A549 (cell line): ENCODE data around the gene ZDHHC3. TPM values are rescaled to one million over a fixed set of nuclear protein-coding genes. Genes with fewer than 3 reads are reported as not detected.

Experiments
- ATAC-seq, 2 experiments: fragments of 200-7000 bp in 1 of 2; fragments of >200 bp in 1 of 2; cut with Nextera tagmentation in 1 of 2; cut with Tn5 transposase in 1 of 2; 3 replicates each; pipeline versions ENCODE4 v1.8.0 to v1.9.1; 2018 to 2020; ENCODE audit warnings: mild to moderate bottlenecking in 1 of 2, moderate library complexity in 1 of 2
- CTCF ChIA-PET: fragments of 300-600 bp; sonication (Branson Sonifier 250); formaldehyde crosslinking; extraction: SDS; loops from one replicate; lab custom pipeline; 2021; ENCODE audit warnings: antibody characterized with exemption, inconsistent platforms; lab: Yijun Ruan, JAX
- POLR2A ChIA-PET: fragments of 350-600 bp; formaldehyde crosslinking; extraction: SDS; loops from one replicate; lab custom pipeline; 2021; ENCODE audit warnings: antibody characterized with exemption, inconsistent platforms; lab: Yijun Ruan, JAX
- DNase-seq, 2 experiments: peaks; one replicate each; pipeline versions ENCODE4 v3.0.0 to v3.0.0-alpha.2; 2011 to 2016; ENCODE audit warnings: low read depth in 1 of 2, low spot score in 1 of 2
- FAIRE-seq: peaks from 2 replicates; lab custom pipeline; 2011; peaks lifted over from hg19 to GRCh38; lab: Jason Lieb, UNC
- H3K27ac ChIP-seq, 2 experiments: fragments of >200 bp; sonication (Bioruptor Twin); formaldehyde crosslinking; 3 replicates each; pipeline ENCODE4 v1.5.1; 2016 to 2017
- H3K4me1 ChIP-seq: fragments of >200 bp; sonication (Bioruptor Twin); formaldehyde crosslinking; 3 replicates; pipeline ENCODE4 v1.6.1; 2016
- H3K4me2 ChIP-seq: fragments of >200 bp; sonication (Bioruptor Twin); formaldehyde crosslinking; 3 replicates; pipeline ENCODE4 v1.6.1; 2016
- H3K4me3 ChIP-seq: fragments of >200 bp; sonication (Bioruptor Twin); formaldehyde crosslinking; 3 replicates; pipeline ENCODE4 v1.5.1; 2016
- H3K9me3 ChIP-seq: fragments of >200 bp; sonication (Bioruptor Twin); formaldehyde crosslinking; 3 replicates; pipeline ENCODE4 v1.6.1; 2016
- ATOH8 ChIP-seq: fragments of 250-450 bp; sonication (Bioruptor Pico); IDR thresholded peaks from 2 replicates; pipeline ENCODE4 v1.5.0; 2020; ENCODE audit warnings: low read depth, mild to moderate bottlenecking, moderate library complexity
- CBX8 ChIP-seq: fragments of 200-600 bp; sonication (generic); IDR thresholded peaks from 2 replicates; pipeline ENCODE4 v1.6.1; 2016
- CEBPB ChIP-seq, 2 experiments: fragments of >200 bp in 1 of 2; sonication (Bioruptor Twin) in 1 of 2; formaldehyde crosslinking in 1 of 2; IDR thresholded peaks; 2 replicates each; pipeline ENCODE4 v1.6.1; 2012 to 2016
- CHD4 ChIP-seq: fragments of 200-600 bp; sonication (generic); IDR thresholded peaks from 2 replicates; pipeline ENCODE4 v1.6.1; 2016; ENCODE audit warnings: antibody characterized with exemption, mild to moderate bottlenecking, borderline replicate concordance
- EHMT2 ChIP-seq: fragments of 200-600 bp; sonication (generic); IDR thresholded peaks from 2 replicates; pipeline ENCODE4 v1.6.1; 2016; ENCODE audit warnings: antibody characterized with exemption, low read depth, mild to moderate bottlenecking, moderate library complexity
- ESRRA ChIP-seq: fragments of 150-350 bp; IDR thresholded peaks from 2 replicates; pipeline ENCODE4 v1.6.1; 2014; ENCODE audit warnings: mild to moderate bottlenecking, low read length, borderline replicate concordance
- HDAC2 ChIP-seq: fragments of 200-600 bp; sonication (generic); IDR thresholded peaks from 2 replicates; pipeline ENCODE4 v1.6.1; 2016
- HEYL ChIP-seq: fragments of 250-450 bp; sonication (Bioruptor Pico); IDR thresholded peaks from 2 replicates; pipeline ENCODE4 v1.8.0; 2021; ENCODE audit warnings: mild to moderate bottlenecking, moderate library complexity
- HOXB13 ChIP-seq: fragments of 250-450 bp; sonication (Bioruptor Pico); IDR thresholded peaks from 2 replicates; pipeline ENCODE4 v1.5.0; 2020; ENCODE audit warnings: low read depth, mild to moderate bottlenecking, moderate library complexity
- JUN ChIP-seq, 2 experiments: fragments of >200 bp; sonication (Bioruptor Twin); formaldehyde crosslinking; IDR thresholded peaks; 2 replicates in 1 of 2; 3 replicates in 1 of 2; pipeline ENCODE4 v1.6.1; 2016 to 2017
- JUNB ChIP-seq: fragments of >200 bp; sonication (Bioruptor Twin); formaldehyde crosslinking; IDR thresholded peaks from 2 replicates; pipeline ENCODE4 v1.6.1; 2016
- KDM1A ChIP-seq: fragments of 200-600 bp; sonication (generic); IDR thresholded peaks from 2 replicates; pipeline ENCODE4 v1.6.1; 2016; ENCODE audit warnings: low read depth, mild to moderate bottlenecking
- KDM5A ChIP-seq: fragments of 200-600 bp; sonication (generic); IDR thresholded peaks from 2 replicates; pipeline ENCODE4 v1.6.1; 2016; ENCODE audit warnings: antibody characterized with exemption, mild to moderate bottlenecking
- MYC ChIP-seq: IDR thresholded peaks from 2 replicates; pipeline ENCODE4 v1.6.1; 2012; ENCODE audit warnings: mild to moderate bottlenecking, inconsistent platforms, low read length, improper control_type of control experiment, borderline replicate concordance
- POLR2A ChIP-seq: IDR thresholded peaks from 2 replicates; pipeline ENCODE4 v1.6.1; 2012; ENCODE audit warnings: mild to moderate bottlenecking, low read length
- POLR2AphosphoS2 ChIP-seq: conservative IDR thresholded peaks from 2 replicates; pipeline ENCODE4 v1.6.1; 2012; ENCODE audit warnings: low read length, improper control_type of control experiment, inconsistent platforms
- RAD21 ChIP-seq, 2 experiments: fragments of >200 bp in 1 of 2; sonication (Bioruptor Twin) in 1 of 2; formaldehyde crosslinking in 1 of 2; IDR thresholded peaks in 1 of 2; conservative IDR thresholded peaks in 1 of 2; 2 replicates in 1 of 2; 3 replicates in 1 of 2; pipeline ENCODE4 v1.6.1; 2012 to 2018; ENCODE audit warnings: inconsistent platforms in 1 of 2
- RCOR1 ChIP-seq: fragments of 150-350 bp; IDR thresholded peaks from 2 replicates; pipeline ENCODE4 v1.6.1; 2014; ENCODE audit warnings: antibody characterized with exemption, low read length, low read depth
- RFX5 ChIP-seq: fragments of 450-650 bp; IDR thresholded peaks from 2 replicates; pipeline ENCODE4 v1.7.1; 2014; ENCODE audit warnings: antibody characterized with exemption, mild to moderate bottlenecking, moderate library complexity
- SMC3 ChIP-seq: fragments of >200 bp; sonication (Bioruptor Twin); formaldehyde crosslinking; IDR thresholded peaks from 3 replicates; pipeline ENCODE4 v1.6.1; 2018; ENCODE audit warnings: inconsistent platforms
- ZFP36 ChIP-seq: fragments of 450-650 bp; IDR thresholded peaks from 2 replicates; pipeline ENCODE4 v1.6.1; 2014; ENCODE audit warnings: borderline replicate concordance; ENCODE audit not compliant: partially characterized antibody
- WGBS: methylation state at CpG from one replicate; pipeline ENCODE4 v1.1.6; 2017; ENCODE audit errors: missing lambda C conversion rate; 5-methylcytosine and 5-hydroxymethylcytosine counted together
- polyA plus RNA-seq, 4 experiments: library from polyadenylated mRNA; depleted of rRNA in 3 of 4; stranded (reverse); fragments of >200 nt; fragmentation: RNase III in 1 of 4; extraction: RNeasy Plus Mini Kit Qiagen cat#74134 plus additional on column Dnase treatment in 1 of 4; gene quantifications; 2 replicates in 3 of 4; 3 replicates in 1 of 4; pipeline ENCODE4 v1.2.3, GENCODE V29; 2011 to 2017
- TF ChIP-seq, protein P1 (sequence below): fragments of 250-450 bp; sonication (Bioruptor Pico); IDR thresholded peaks from 2 replicates; pipeline ENCODE4 v1.5.0; 2021; ENCODE audit warnings: mild to moderate bottlenecking, moderate library complexity, borderline replicate concordance
- TF ChIP-seq, protein P2 (sequence below): fragments of >200 bp; sonication (Bioruptor Twin); formaldehyde crosslinking; IDR thresholded peaks from 3 replicates; pipeline ENCODE4 v1.5.1; 2016

Gene ZDHHC3
- polyA plus RNA-seq, 2 of the 4 experiments (the other 2 are of a cell fraction): 28.7 to 57.7 TPM

DNA sequence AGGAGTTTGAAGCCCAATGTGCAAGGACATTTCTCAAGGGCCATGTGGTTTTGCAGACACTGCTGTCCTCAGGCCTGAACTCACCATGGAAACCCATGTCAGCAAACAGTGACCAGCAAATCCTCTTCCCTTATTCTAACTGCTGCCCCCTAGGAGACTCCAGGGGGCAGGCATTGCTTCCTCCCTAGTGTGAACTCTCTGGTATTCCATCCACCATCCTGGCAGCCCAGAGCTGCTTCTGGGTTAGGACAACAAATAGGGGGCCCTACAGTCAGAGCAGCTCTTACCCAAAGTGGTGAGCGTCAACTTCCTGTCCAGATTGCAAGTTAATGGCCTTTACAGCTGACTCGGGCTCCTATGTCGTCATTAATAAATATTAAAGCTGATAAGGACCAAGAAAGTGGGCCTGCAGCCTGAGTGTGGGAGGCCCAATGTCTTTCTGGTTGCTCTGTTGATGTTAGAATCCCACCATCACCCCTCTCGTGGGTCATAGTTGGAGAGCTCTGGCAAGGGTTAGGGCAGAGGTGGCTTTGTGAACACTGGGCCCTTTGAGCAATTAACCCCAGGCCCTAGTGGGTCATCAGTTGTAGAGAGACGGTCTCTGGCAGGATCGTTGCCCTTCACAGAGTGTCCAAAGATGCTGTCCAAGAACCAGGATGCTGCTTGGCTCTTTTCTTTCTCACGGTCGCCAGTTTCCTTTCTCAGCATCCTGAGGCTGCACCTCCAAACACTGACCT is 60.1 kb downstream of the ZDHHC3 start (continued):
- TF ChIP-seq MYC (no peak), JUNB (no peak)

DNA sequence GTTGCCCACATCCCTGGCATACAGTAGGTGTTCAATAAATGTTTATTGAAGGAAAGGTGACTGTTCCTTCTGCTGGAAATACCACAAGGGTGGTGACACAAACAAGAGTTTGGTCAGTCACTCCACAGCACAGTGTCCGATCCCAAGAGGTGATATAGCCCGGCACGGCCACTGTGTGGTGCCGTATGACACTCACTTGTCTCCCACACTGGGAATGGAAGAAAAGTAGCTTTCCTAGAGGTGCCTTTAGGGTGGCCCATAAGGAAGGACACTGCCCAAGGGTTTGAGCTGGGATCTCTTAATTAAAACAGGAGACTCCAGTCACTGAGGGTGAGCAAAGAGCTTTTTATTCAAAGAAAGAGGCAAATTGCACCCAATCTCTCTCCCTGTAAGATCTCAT is 61.0 kb downstream of the ZDHHC3 start:
- peaks cover 20% of the 10 kb centered on the region; the same call in 2 of the 3 replicates for H3K9me3 ChIP-seq
- DNase-seq: no peak
- 100% methylated on average over 2 of the region's 4 CpGs for WGBS
- no peak overlapping the region for H3K27ac ChIP-seq
- H3K4me2 ChIP-seq: no peak overlapping the region
- CTCF ChIA-PET: interaction anchor here (0.5 to 1.5 kb wide), 6 partner anchors 10 to 1031 kb away, joined by 3 to 6 read pairs (median 4); no protein-coding TSS in a partner anchor
- TF ChIP-seq MYC: no peak
- TF ChIP-seq HEYL (CRISPR knock-in tag): no peak
- no peak for TF ChIP-seq HOXB13 (CRISPR knock-in tag)
- TF ChIP-seq RAD21 (conservative IDR thresholded peaks at IDR 0.05 in 1 of 2, IDR thresholded peaks at IDR 0.05 in 1 of 2): 0 out of 5 replicates have a peak, but pooled peaks of 1 of the 2 experiments have one; percentile 3
- no peak for TF ChIP-seq ZFP36
- TF ChIP-seq, all 56 proteins: peak for 1
- ATAC-seq (peak in 1 of 2 experiments; percentile 57; a peak in 3 of 6 replicates), FAIRE-seq (no peak)
- Histone ChIP-seq H3K4me1 (no peaks in the 10 kb centered on the region), H3K4me3 (no peak overlapping the region)
- POLR2A ChIA-PET: no interaction called here

GRCh38 chr3:44913868-44914468 is 62.0 kb downstream of the ZDHHC3 start:
- ATAC-seq (peak in 1 of 2 experiments; percentile 78; a peak in 3 of 6 replicates), FAIRE-seq (no peak), DNase-seq (peak; percentile 18 to 43)
- WGBS: 56% methylated on average over 4 of the region's 4 CpGs
- no peak overlapping the region for H3K4me3 ChIP-seq
- no peak overlapping the region for H3K27ac ChIP-seq
- TF ChIP-seq POLR2A (no peak), CEBPB (IDR thresholded peaks at IDR 0.05) (no peak), CBX8 (no peak), POLR2AphosphoS2 (no peak), RFX5 (no peak), ATOH8 (CRISPR knock-in tag) (no peak), SMC3 (peak; percentile 43; the same call in 2 of the 3 replicates), RCOR1 (no peak), KDM5A (no peak), CHD4 (no peak), JUN (IDR thresholded peaks at IDR 0.05) (no peak), KDM1A (no peak), HDAC2 (no peak), RAD21 (conservative IDR thresholded peaks at IDR 0.05 in 1 of 2, IDR thresholded peaks at IDR 0.05 in 1 of 2) (peak; percentile 57 to 64), ESRRA (no peak), EHMT2 (no peak)
- TF ChIP-seq, protein P1, sequence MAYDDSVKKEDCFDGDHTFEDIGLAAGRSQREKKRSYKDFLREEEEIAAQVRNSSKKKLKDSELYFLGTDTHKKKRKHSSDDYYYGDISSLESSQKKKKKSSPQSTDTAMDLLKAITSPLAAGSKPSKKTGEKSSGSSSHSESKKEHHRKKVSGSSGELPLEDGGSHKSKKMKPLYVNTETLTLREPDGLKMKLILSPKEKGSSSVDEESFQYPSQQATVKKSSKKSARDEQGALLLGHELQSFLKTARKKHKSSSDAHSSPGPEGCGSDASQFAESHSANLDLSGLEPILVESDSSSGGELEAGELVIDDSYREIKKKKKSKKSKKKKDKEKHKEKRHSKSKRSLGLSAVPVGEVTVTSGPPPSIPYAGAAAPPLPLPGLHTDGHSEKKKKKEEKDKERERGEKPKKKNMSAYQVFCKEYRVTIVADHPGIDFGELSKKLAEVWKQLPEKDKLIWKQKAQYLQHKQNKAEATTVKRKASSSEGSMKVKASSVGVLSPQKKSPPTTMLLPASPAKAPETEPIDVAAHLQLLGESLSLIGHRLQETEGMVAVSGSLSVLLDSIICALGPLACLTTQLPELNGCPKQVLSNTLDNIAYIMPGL (CRISPR knock-in tag): no peak
- TF ChIP-seq, protein P2, sequence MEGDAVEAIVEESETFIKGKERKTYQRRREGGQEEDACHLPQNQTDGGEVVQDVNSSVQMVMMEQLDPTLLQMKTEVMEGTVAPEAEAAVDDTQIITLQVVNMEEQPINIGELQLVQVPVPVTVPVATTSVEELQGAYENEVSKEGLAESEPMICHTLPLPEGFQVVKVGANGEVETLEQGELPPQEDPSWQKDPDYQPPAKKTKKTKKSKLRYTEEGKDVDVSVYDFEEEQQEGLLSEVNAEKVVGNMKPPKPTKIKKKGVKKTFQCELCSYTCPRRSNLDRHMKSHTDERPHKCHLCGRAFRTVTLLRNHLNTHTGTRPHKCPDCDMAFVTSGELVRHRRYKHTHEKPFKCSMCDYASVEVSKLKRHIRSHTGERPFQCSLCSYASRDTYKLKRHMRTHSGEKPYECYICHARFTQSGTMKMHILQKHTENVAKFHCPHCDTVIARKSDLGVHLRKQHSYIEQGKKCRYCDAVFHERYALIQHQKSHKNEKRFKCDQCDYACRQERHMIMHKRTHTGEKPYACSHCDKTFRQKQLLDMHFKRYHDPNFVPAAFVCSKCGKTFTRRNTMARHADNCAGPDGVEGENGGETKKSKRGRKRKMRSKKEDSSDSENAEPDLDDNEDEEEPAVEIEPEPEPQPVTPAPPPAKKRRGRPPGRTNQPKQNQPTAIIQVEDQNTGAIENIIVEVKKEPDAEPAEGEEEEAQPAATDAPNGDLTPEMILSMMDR: peak; percentile 33; the same call in 1 of the 3 replicates
- ChIA-PET CTCF (interaction anchor here (1.0 to 1.5 kb wide), 5 partner anchors 9 to 23 kb away, joined by 3 to 6 read pairs (median 3); no protein-coding TSS in a partner anchor), POLR2A (no interaction called here)
- no peaks in the 10 kb centered on the region for H3K4me1 ChIP-seq
- H3K4me2 ChIP-seq: no peak overlapping the region
- H3K9me3 ChIP-seq: peaks cover 23% of the 10 kb centered on the region; the same call in 2 of the 3 replicates
